ENCODE results near the gene TOMM40L.

Gene TOMM40L

DNA sequence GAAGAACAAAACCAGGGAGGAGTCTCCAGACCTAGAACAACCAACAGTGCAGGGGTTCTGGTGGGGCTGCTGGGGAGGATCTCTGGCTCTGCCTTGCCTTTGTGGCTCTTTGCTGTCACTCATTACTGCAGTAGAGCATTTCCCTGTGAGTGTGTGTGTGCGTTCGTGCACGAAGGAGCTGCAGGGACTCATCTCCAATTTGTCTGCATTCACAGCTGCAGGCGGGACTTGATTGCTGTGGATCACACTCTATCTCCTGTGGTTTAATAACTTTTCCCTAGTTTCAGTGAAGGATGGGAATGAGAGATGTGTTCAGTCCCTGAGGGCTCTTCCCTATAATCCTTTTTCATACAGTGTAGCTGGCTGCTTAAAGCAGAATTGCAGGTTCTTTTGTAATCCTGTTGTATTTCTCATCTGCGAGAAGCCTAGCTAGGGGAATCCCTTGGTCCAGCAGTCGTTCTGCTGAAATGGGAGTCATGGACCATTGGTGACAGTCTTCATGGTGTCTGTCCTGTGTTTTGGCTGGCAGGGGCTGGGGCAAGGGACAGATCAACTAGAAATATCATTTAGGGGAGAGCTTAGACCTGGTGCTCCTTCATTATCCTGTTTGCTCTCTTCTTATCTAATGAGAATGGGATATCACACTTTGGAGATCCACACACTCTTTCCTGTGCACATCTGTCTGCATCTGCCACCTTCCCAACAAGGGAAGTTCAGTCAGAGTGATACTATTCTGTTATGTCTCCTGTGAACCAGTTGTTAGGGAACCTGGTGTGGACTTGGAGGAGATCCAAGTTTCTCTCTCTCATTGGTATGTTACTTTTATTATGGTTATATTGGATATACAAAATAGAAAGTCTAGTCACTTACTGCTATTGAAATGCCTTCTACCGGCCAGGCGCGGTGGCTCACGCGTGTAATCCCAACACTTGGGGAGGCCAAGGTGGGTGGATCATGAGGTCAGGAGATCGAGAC lies 35.7 kb downstream of the TOMM40L start:
- TF ChIP-seq, protein P1, sequence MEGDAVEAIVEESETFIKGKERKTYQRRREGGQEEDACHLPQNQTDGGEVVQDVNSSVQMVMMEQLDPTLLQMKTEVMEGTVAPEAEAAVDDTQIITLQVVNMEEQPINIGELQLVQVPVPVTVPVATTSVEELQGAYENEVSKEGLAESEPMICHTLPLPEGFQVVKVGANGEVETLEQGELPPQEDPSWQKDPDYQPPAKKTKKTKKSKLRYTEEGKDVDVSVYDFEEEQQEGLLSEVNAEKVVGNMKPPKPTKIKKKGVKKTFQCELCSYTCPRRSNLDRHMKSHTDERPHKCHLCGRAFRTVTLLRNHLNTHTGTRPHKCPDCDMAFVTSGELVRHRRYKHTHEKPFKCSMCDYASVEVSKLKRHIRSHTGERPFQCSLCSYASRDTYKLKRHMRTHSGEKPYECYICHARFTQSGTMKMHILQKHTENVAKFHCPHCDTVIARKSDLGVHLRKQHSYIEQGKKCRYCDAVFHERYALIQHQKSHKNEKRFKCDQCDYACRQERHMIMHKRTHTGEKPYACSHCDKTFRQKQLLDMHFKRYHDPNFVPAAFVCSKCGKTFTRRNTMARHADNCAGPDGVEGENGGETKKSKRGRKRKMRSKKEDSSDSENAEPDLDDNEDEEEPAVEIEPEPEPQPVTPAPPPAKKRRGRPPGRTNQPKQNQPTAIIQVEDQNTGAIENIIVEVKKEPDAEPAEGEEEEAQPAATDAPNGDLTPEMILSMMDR (conservative IDR thresholded peaks at IDR 0.05; ENCODE audit: control insufficient read depth, insufficient read depth, low read depth, low read length), result no peak
- H3K4me3 ChIP-seq (ENCODE audit: control insufficient read depth, low read depth, low read length), result no peak overlapping the region
- DNase-seq (ENCODE audit: low read depth), result no peak

DNA sequence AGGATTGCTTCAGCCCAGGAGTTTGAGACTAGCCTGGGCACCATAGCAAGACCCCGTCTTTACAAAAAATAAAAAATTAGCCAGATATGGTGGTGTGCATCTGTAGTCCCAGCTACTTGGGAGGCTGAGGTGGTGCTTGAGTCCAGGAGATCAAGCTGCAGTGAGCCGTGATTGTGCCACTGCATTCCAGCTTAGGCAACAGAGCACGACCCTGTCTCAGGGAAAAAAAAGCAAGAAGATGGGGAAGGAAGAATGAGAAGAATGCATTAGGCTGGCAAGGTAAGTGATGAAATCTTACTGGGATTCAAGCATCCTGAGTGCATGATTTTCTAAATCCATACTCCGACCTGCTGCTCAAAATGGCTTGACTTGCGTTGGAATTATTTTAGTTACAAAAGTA lies 39.4 kb downstream of the TOMM40L start:
- H3K4me3 ChIP-seq (ENCODE audit: control insufficient read depth, low read depth, low read length), result no peak overlapping the region
- no peak for DNase-seq (ENCODE audit: low read depth)
- TF ChIP-seq, protein P1 (conservative IDR thresholded peaks at IDR 0.05; ENCODE audit: control insufficient read depth, insufficient read depth, low read depth, low read length), result no peak

DNA sequence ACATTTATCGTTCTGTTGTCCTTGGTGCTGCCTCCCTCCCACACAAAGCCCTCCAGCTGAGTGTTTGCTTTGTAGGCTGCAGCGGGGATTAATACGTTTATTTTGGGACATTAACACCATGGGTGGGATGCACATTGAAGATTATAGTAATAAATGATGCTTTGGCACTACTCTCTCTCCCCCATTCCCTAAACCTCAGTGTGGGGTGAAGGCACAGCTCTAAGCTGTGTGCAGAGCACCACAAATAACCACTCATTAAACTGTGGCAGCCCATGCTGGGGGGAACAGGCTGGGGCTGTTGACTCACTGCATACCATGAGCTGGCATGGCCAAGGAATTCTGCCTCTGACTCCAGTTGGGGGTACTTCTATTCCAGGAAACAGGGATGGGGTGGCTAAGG lies 40.3 kb downstream of the TOMM40L start:
- no peak overlapping the region for H3K4me3 ChIP-seq (ENCODE audit: control insufficient read depth, low read depth, low read length)
- DNase-seq (ENCODE audit: low read depth), result no peak
- TF ChIP-seq, protein P1 (conservative IDR thresholded peaks at IDR 0.05; ENCODE audit: control insufficient read depth, insufficient read depth, low read depth, low read length), result no peak

GRCh38 chr1:161266836-161267235 lies 41.0 kb downstream of the TOMM40L start:
- DNase-seq (ENCODE audit: low read depth), result no peak
- H3K4me3 ChIP-seq (ENCODE audit: control insufficient read depth, low read depth, low read length), result no peak overlapping the region
- TF ChIP-seq, protein P1 (conservative IDR thresholded peaks at IDR 0.05; ENCODE audit: control insufficient read depth, insufficient read depth, low read depth, low read length), result no peak

DNA sequence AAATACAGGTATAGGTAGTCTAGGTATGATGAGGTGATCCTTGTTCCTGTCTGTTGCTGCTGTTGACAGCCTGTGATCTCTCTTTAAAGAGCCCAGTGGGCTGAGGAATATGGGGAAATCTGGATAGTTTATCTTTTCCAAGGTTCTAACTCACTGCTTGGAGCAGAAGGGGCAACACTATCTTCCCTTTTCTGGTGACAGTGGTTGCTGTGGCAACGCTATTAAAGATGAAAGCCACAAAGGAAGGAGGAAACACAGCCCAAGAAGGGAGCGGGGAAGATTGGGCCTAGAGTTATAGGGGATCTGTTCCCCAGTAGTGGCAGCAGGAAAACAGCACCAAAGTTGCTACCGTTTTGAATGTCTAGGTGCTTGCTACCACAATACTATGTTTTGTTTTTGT lies 41.5 kb downstream of the TOMM40L start:
- TF ChIP-seq, protein P1 (conservative IDR thresholded peaks at IDR 0.05; ENCODE audit: control insufficient read depth, insufficient read depth, low read depth, low read length), result no peak
- DNase-seq (ENCODE audit: low read depth), result no peak
- H3K4me3 ChIP-seq (ENCODE audit: control insufficient read depth, low read depth, low read length), result no peak overlapping the region

GRCh38 chr1:161273402-161273801 lies 47.5 kb downstream of the TOMM40L start:
- TF ChIP-seq, protein P1 (conservative IDR thresholded peaks at IDR 0.05; ENCODE audit: control insufficient read depth, insufficient read depth, low read depth, low read length), result no peak
- no peak for DNase-seq (ENCODE audit: low read depth)
- H3K4me3 ChIP-seq (ENCODE audit: control insufficient read depth, low read depth, low read length), result no peak overlapping the region

All from fibroblast of mammary gland (primary cell).